ENCODE results near the gene DNAJC9.

Gene DNAJC9

GRCh38 chr10:73238990-73239566 is 8.0 kb downstream of the DNAJC9 start:
- no peak for DNase-seq

- no peak for DNase-seq
Measured at GRCh38 chr10:73234695-73235094, 12.4 kb downstream of the DNAJC9 start.

- DNase-seq, result no peak
Measured at GRCh38 chr10:73233883-73234282, 13.2 kb downstream of the DNAJC9 start.

- DNase-seq, result no peak
Measured at GRCh38 chr10:73232887-73233286, 14.2 kb downstream of the DNAJC9 start.

- DNase-seq, result no peak
Measured at GRCh38 chr10:73229567-73229966, 17.5 kb downstream of the DNAJC9 start.

GRCh38 chr10:73228247-73228646 is 18.8 kb downstream of the DNAJC9 start:
- DNase-seq, result no peak

- DNase-seq, result no peak
Measured at GRCh38 chr10:73226663-73227062, 20.4 kb downstream of the DNAJC9 start.

GRCh38 chr10:73225518-73225917 is 21.5 kb downstream of the DNAJC9 start:
- DNase-seq, result no peak

- no peak for DNase-seq
Measured at GRCh38 chr10:73220989-73221388, 26.1 kb downstream of the DNAJC9 start.

GRCh38 chr10:73219384-73219783 is 27.7 kb downstream of the DNAJC9 start:
- no peak for DNase-seq

GRCh38 chr10:73218431-73219191 is 28.4 kb downstream of the DNAJC9 start:
- DNase-seq, result no peak

- no peak for DNase-seq
Measured at GRCh38 chr10:73217628-73218027, 29.4 kb downstream of the DNAJC9 start.

- no peak for DNase-seq
Measured at GRCh38 chr10:73215749-73216148, 31.3 kb downstream of the DNAJC9 start.

- DNase-seq, result no peak
Measured at GRCh38 chr10:73211106-73211811, 35.8 kb downstream of the DNAJC9 start.

GRCh38 chr10:73210395-73211105 is 36.5 kb downstream of the DNAJC9 start:
- no peak for DNase-seq

- DNase-seq, result no peak
Measured at GRCh38 chr10:73209705-73210104, 37.4 kb downstream of the DNAJC9 start.

GRCh38 chr10:73207883-73208282 is 39.2 kb downstream of the DNAJC9 start:
- no peak for DNase-seq

- DNase-seq, result no peak
Measured at GRCh38 chr10:73206385-73206784, 40.7 kb downstream of the DNAJC9 start.

GRCh38 chr10:73205890-73206289 is 41.2 kb downstream of the DNAJC9 start:
- no peak for DNase-seq

GRCh38 chr10:73205081-73205480 is 42.0 kb downstream of the DNAJC9 start:
- DNase-seq, result no peak

Measured in NCI-H1105 treated with DMSO at 0.1 percent for 48 hours (cell line).